HEK293 (cell line): ENCODE measurements around the gene BATF2.

Source experiments
- CTCF ChIP-seq: fragments of 450-650 bp; formaldehyde crosslinking; IDR thresholded peaks from 2 replicates; pipeline ENCODE4 v1.5.1; 2016; ENCODE audit warnings: missing biosample characterization, missing genetic modification characterization
- MYNN ChIP-seq: fragments of 450-650 bp; formaldehyde crosslinking; IDR thresholded peaks from 2 replicates; pipeline ENCODE4 v1.5.1; 2016; ENCODE audit warnings: missing biosample characterization, missing genetic modification characterization, borderline replicate concordance
- REST ChIP-seq: fragments of 450-650 bp; formaldehyde crosslinking; IDR thresholded peaks from 2 replicates; pipeline ENCODE4 v1.5.1; 2016; ENCODE audit warnings: missing biosample characterization, missing genetic modification characterization
- TCF7L2 ChIP-seq: IDR thresholded peaks from 2 replicates; pipeline ENCODE4 v1.6.1; 2011; ENCODE audit warnings: low read depth, mild to moderate bottlenecking, inconsistent platforms, low read length, moderate library complexity, borderline replicate concordance
- YY1 ChIP-seq: fragments of 450-650 bp; formaldehyde crosslinking; IDR thresholded peaks from 2 replicates; pipeline ENCODE4 v1.5.1; 2018; ENCODE audit warnings: missing biosample characterization, missing genetic modification characterization
- ZNF10 ChIP-seq: fragments of 450-650 bp; formaldehyde crosslinking; IDR thresholded peaks from 2 replicates; pipeline ENCODE4 v1.5.1; 2017; ENCODE audit warnings: missing biosample characterization, missing genetic modification characterization
- ZNF23 ChIP-seq: fragments of 450-650 bp; formaldehyde crosslinking; IDR thresholded peaks from 2 replicates; pipeline ENCODE4 v1.5.1; 2016; ENCODE audit warnings: missing biosample characterization, missing genetic modification characterization, borderline replicate concordance
- ZNF488 ChIP-seq: fragments of 450-650 bp; formaldehyde crosslinking; IDR thresholded peaks from 2 replicates; pipeline ENCODE4 v1.5.1; 2016; ENCODE audit warnings: missing biosample characterization, missing genetic modification characterization
- ZNF544 ChIP-seq: fragments of 450-650 bp; formaldehyde crosslinking; IDR thresholded peaks from 2 replicates; pipeline ENCODE4 v1.5.0; 2017; ENCODE audit warnings: missing biosample characterization, missing genetic modification characterization
- ZNF670 ChIP-seq: fragments of 450-650 bp; formaldehyde crosslinking; IDR thresholded peaks from 2 replicates; pipeline ENCODE4 v1.5.1; 2016; ENCODE audit warnings: missing biosample characterization, missing genetic modification characterization, low read depth
- ZXDB ChIP-seq: fragments of 450-650 bp; formaldehyde crosslinking; IDR thresholded peaks from 2 replicates; pipeline ENCODE4 v1.5.1; 2016; ENCODE audit warnings: missing biosample characterization, missing genetic modification characterization
- TF ChIP-seq, protein P1 (sequence below): sonication (generic); formaldehyde crosslinking; IDR thresholded peaks from 2 replicates; pipeline ENCODE4 v1.8.1; 2022; ENCODE audit warnings: mild to moderate bottlenecking, moderate library complexity, missing genetic modification reagents
- TF ChIP-seq, protein P2 (sequence below): fragments of 450-650 bp; formaldehyde crosslinking; conservative IDR thresholded peaks from 2 replicates; pipeline ENCODE4 v1.5.1; 2016; ENCODE audit warnings: low read depth, missing biosample characterization, missing genetic modification characterization

DNA sequence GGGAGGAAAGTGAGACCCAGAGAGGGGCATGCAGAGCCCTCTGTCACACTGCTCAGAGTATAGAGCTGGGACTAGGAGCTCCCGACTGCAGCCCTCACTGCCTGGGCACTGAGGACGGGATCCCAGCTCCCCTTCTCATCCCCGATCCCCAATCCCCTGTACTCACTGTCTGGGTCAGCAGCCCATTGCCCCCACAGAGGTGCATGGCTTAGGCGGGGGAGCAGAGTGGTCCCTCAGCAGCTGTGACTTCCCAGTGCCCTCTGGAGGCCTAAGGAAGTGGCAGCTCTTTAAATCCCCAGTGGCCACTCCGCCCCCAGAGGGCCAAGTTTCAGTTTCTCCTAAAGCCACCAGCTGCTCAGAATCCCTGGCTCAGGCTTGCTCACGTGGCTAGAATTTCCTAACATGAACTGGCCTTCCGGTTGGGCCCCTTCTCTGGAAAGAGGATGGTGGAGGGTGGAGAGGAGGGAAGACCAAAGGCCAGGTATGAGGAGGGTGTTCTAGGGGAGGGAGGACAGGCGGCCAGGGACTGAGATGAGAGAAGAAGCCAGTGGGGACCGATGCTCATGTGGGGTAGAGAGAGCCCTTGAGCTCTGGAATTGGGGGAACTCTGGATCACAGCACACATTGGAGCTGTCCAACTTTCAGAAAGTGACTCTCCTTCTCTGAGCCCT is at the start of gene BATF2:
- no peak for TF ChIP-seq YY1 (tag by site-specific recombination)
- TF ChIP-seq ZNF670 (tag by site-specific recombination), result no peak
- TF ChIP-seq ZNF488, result no peak
- no peak for TF ChIP-seq MYNN
- TF ChIP-seq, protein P1, sequence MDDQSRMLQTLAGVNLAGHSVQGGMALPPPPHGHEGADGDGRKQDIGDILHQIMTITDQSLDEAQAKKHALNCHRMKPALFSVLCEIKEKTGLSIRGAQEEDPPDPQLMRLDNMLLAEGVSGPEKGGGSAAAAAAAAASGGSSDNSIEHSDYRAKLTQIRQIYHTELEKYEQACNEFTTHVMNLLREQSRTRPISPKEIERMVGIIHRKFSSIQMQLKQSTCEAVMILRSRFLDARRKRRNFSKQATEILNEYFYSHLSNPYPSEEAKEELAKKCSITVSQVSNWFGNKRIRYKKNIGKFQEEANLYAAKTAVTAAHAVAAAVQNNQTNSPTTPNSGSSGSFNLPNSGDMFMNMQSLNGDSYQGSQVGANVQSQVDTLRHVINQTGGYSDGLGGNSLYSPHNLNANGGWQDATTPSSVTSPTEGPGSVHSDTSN, result no peak
- TF ChIP-seq ZNF10 (tag by site-specific recombination), result no peak
- peak; percentile 89 for TF ChIP-seq CTCF
- peak; percentile 88 for TF ChIP-seq REST (tag by site-specific recombination)
- TF ChIP-seq TCF7L2, result no peak
- TF ChIP-seq ZNF544 (tag by site-specific recombination), result no peak
- TF ChIP-seq, protein P2, sequence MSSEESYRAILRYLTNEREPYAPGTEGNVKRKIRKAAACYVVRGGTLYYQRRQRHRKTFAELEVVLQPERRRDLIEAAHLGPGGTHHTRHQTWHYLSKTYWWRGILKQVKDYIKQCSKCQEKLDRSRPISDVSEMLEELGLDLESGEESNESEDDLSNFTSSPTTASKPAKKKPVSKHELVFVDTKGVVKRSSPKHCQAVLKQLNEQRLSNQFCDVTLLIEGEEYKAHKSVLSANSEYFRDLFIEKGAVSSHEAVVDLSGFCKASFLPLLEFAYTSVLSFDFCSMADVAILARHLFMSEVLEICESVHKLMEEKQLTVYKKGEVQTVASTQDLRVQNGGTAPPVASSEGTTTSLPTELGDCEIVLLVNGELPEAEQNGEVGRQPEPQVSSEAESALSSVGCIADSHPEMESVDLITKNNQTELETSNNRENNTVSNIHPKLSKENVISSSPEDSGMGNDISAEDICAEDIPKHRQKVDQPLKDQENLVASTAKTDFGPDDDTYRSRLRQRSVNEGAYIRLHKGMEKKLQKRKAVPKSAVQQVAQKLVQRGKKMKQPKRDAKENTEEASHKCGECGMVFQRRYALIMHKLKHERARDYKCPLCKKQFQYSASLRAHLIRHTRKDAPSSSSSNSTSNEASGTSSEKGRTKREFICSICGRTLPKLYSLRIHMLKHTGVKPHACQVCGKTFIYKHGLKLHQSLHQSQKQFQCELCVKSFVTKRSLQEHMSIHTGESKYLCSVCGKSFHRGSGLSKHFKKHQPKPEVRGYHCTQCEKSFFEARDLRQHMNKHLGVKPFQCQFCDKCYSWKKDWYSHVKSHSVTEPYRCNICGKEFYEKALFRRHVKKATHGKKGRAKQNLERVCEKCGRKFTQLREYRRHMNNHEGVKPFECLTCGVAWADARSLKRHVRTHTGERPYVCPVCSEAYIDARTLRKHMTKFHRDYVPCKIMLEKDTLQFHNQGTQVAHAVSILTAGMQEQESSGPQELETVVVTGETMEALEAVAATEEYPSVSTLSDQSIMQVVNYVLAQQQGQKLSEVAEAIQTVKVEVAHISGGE (tag by site-specific recombination), result no peak
- no peak for TF ChIP-seq ZNF23 (tag by site-specific recombination)
- no peak for TF ChIP-seq ZXDB (tag by site-specific recombination)
